GM12891 (cell line): ENCODE data around the gene PDK3.

ENCODE experiments used
- DNase-seq: peaks from one replicate; pipeline ENCODE4 v3.0.0; 2011; ENCODE audit warnings: low spot score; ENCODE audit not compliant: insufficient read length
- FAIRE-seq: peaks from 2 replicates; lab custom pipeline; 2011; peaks lifted over from hg19 to GRCh38; lab: Jason Lieb, UNC
- PAX5 ChIP-seq: IDR thresholded peaks from 2 replicates; pipeline ENCODE4 v1.6.1; 2011; ENCODE audit warnings: low read length, moderate library complexity, mild to moderate bottlenecking; ENCODE audit not compliant: insufficient read depth, severe bottlenecking
- POLR2A ChIP-seq: IDR thresholded peaks from 2 replicates; pipeline ENCODE4 v1.6.1; 2011; ENCODE audit warnings: low read depth, low read length, control low read depth
- POLR2AphosphoS5 ChIP-seq: IDR thresholded peaks from 2 replicates; pipeline ENCODE4 v1.6.1; 2011; ENCODE audit warnings: low read depth, low read length, control low read depth
- POU2F2 ChIP-seq: IDR thresholded peaks from 2 replicates; pipeline ENCODE4 v1.6.1; 2011; ENCODE audit warnings: low read depth, mild to moderate bottlenecking, control low read depth, low read length, moderate library complexity
- SPI1 ChIP-seq: IDR thresholded peaks from 2 replicates; pipeline ENCODE4 v1.6.1; 2011; ENCODE audit warnings: low read depth, low read length, control low read depth
- TAF1 ChIP-seq: IDR thresholded peaks from 2 replicates; pipeline ENCODE4 v1.6.1; 2011; ENCODE audit warnings: low read depth, low read length, control low read depth

PDK3 gene

GRCh38 chrX:24498975-24499374 is 33.9 kb downstream of the PDK3 start:
- DNase-seq (no peak), FAIRE-seq (peak; percentile 38)
- TF ChIP-seq PAX5: no peak
- no peak for TF ChIP-seq POU2F2
- TF ChIP-seq SPI1: no peak
- no peak for TF ChIP-seq TAF1
- no peak for TF ChIP-seq POLR2A
- TF ChIP-seq POLR2AphosphoS5: no peak

GRCh38 chrX:24506082-24506481 is 41.0 kb downstream of the PDK3 start:
- TF ChIP-seq POLR2A: no peak
- DNase-seq (no peak), FAIRE-seq (peak; percentile 47)

GRCh38 chrX:24508375-24508774 is 43.3 kb downstream of the PDK3 start:
- FAIRE-seq (no peak), DNase-seq (no peak)
- TF ChIP-seq TAF1: no peak
- TF ChIP-seq SPI1: no peak
- TF ChIP-seq POLR2AphosphoS5: no peak
- TF ChIP-seq POU2F2: no peak
- no peak for TF ChIP-seq POLR2A
- TF ChIP-seq PAX5: no peak

- TF ChIP-seq POLR2A: no peak
- TF ChIP-seq SPI1: peak; percentile 72
- DNase-seq (no peak), FAIRE-seq (peak; percentile 98)
Observed at GRCh38 chrX:24513416-24513815, 48.3 kb downstream of the PDK3 start.

- FAIRE-seq: peak; percentile 57
- DNase-seq: no peak
- TF ChIP-seq PAX5: no peak
- no peak for TF ChIP-seq TAF1
- TF ChIP-seq POLR2AphosphoS5: no peak
- no peak for TF ChIP-seq POLR2A
- TF ChIP-seq SPI1: no peak
- no peak for TF ChIP-seq POU2F2
Observed at GRCh38 chrX:24515447-24515846, 50.4 kb downstream of the PDK3 start.

- no peak for DNase-seq
- no peak for FAIRE-seq
- TF ChIP-seq POLR2A: no peak
- TF ChIP-seq TAF1: no peak
Observed at GRCh38 chrX:24520472-24520871, 55.4 kb downstream of the PDK3 start.

GRCh38 chrX:24525455-24525854 is 60.4 kb downstream of the PDK3 start:
- TF ChIP-seq POLR2AphosphoS5 (no peak), TAF1 (no peak), SPI1 (no peak)
- DNase-seq (no peak), FAIRE-seq (peak; percentile 74)

GRCh38 chrX:24526616-24527015 is 61.5 kb downstream of the PDK3 start:
- TF ChIP-seq POLR2A (no peak), PAX5 (no peak), SPI1 (no peak), POU2F2 (no peak), POLR2AphosphoS5 (no peak), TAF1 (no peak)
- FAIRE-seq: no peak
- DNase-seq: no peak

- DNase-seq: no peak
- TF ChIP-seq TAF1 (no peak), POU2F2 (no peak), PAX5 (no peak), SPI1 (no peak), POLR2AphosphoS5 (no peak), POLR2A (no peak)
- no peak for FAIRE-seq
Observed at GRCh38 chrX:24528605-24529004, 63.5 kb downstream of the PDK3 start.

GRCh38 chrX:24536551-24536950 is 71.5 kb downstream of the PDK3 start:
- no peak for DNase-seq
- FAIRE-seq: no peak

GRCh38 chrX:24542756-24543155 is 77.7 kb downstream of the PDK3 start:
- TF ChIP-seq POLR2A: no peak
- no peak for TF ChIP-seq TAF1
- no peak for TF ChIP-seq PAX5
- no peak for TF ChIP-seq SPI1
- no peak for TF ChIP-seq POU2F2
- TF ChIP-seq POLR2AphosphoS5: no peak
- FAIRE-seq (no peak), DNase-seq (no peak)

More at GRCh38 chrX:24536551-24536950, 71.5 kb downstream of the PDK3 start:
- TF ChIP-seq POLR2A (no peak), POLR2AphosphoS5 (no peak), SPI1 (no peak), PAX5 (no peak), POU2F2 (no peak)

- TF ChIP-seq POU2F2: no peak
- no peak for TF ChIP-seq POLR2AphosphoS5
- no peak for TF ChIP-seq PAX5
- DNase-seq (no peak), FAIRE-seq (peak; percentile 61)
Observed at GRCh38 chrX:24547961-24548360, 82.9 kb downstream of the PDK3 start.
